ENCODE data around the gene REX1BD. TPM values are rescaled to one million over a fixed set of nuclear protein-coding genes. Genes with fewer than 3 reads are reported as not detected.

REX1BD gene
- total RNA-seq, 1 experiment from 2014 or later, result 61.4 TPM

DNA sequence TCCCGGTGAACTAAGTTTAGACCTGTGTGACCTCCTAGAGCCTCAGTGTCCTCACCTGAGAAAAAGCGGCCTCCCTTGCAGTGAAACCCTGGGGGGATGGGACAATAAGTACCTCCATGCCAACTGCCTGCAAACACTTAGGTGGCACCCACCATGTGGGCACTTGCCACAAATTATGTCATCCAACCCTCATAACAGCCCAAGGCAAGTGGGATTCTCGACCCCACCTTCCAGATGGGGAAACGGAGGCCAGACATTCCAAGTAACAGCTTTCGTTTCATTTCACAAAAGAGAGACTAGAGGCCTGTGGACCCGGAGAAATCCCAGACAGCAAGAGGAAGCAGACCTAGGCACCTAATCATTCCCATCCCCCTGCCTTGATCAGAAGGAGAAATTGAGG is 6.9 kb downstream of the REX1BD start:
- intact Hi-C loops (cut with micrococcal nuclease; ENCODE audit: unreplicated experiment), result loop anchor here (10.0 kb wide), 1 partner anchor 131 kb away; no protein-coding TSS in a partner anchor
- Histone ChIP-seq H3K4me1 (ENCODE audit: insufficient read depth, low read length, poor library complexity, severe bottlenecking) (peaks cover 68% of the 10 kb centered on the region), H3K36me3 (ENCODE audit: insufficient read depth, low read length, poor library complexity, severe bottlenecking) (peaks cover 33% of the 10 kb centered on the region), H3K27me3 (replicated peaks; ENCODE audit: insufficient read depth, low read depth, low read length, poor library complexity) (no peaks in the 10 kb centered on the region), H3K4me3 (ENCODE audit: low read depth, low read length, poor library complexity, severe bottlenecking) (no peak overlapping the region), H3K27ac (ENCODE audit: low read depth, low read length, poor library complexity, severe bottlenecking) (no peak overlapping the region), H3K9me3 (ENCODE audit: low read depth, low read length, poor library complexity, severe bottlenecking) (no peaks in the 10 kb centered on the region)
- TF ChIP-seq CTCF (conservative IDR thresholded peaks at IDR 0.05; ENCODE audit: low read depth, low read length), result no peak
- no peak for TF ChIP-seq EZH2 (IDR thresholded peaks at IDR 0.05; ENCODE audit: borderline replicate concordance, low read depth, low read length, poor library complexity, severe bottlenecking)
- no TSS peak for BruUV-seq (replicated peaks)
- CTCF ChIA-PET, result no interaction called here
- no peak for DNase-seq (ENCODE audit: low spot score)
- POLR2A ChIA-PET (ENCODE audit: low non-redundant PET), result interaction anchor here (0.6 kb wide), 1 partner anchor 728 kb away, joined by 6 read pairs; no protein-coding TSS in a partner anchor

- ChIA-PET CTCF (no interaction called here), POLR2A (ENCODE audit: low non-redundant PET) (no interaction called here)
- peak overlapping the region; percentile 83 for H3K27ac ChIP-seq (ENCODE audit: low read depth, low read length, poor library complexity, severe bottlenecking)
- no peak for DNase-seq (ENCODE audit: low spot score)
- H3K27me3 ChIP-seq (replicated peaks; ENCODE audit: insufficient read depth, low read depth, low read length, poor library complexity), result no peaks in the 10 kb centered on the region
- no peaks in the 10 kb centered on the region for H3K9me3 ChIP-seq (ENCODE audit: low read depth, low read length, poor library complexity, severe bottlenecking)
- peaks cover 58% of the 10 kb centered on the region for H3K4me1 ChIP-seq (ENCODE audit: insufficient read depth, low read length, poor library complexity, severe bottlenecking)
- BruUV-seq (replicated peaks), result no TSS peak
- H3K4me3 ChIP-seq (ENCODE audit: low read depth, low read length, poor library complexity, severe bottlenecking), result no peak overlapping the region
- peaks cover 33% of the 10 kb centered on the region for H3K36me3 ChIP-seq (ENCODE audit: insufficient read depth, low read length, poor library complexity, severe bottlenecking)
- TF ChIP-seq CTCF (conservative IDR thresholded peaks at IDR 0.05; ENCODE audit: low read depth, low read length), result no peak
- TF ChIP-seq EZH2 (IDR thresholded peaks at IDR 0.05; ENCODE audit: borderline replicate concordance, low read depth, low read length, poor library complexity, severe bottlenecking), result no peak
- intact Hi-C loops (cut with micrococcal nuclease; ENCODE audit: unreplicated experiment), result loop anchor here (10.0 kb wide), 1 partner anchor 132 kb away; no protein-coding TSS in a partner anchor
Measured at GRCh38 chr19:18596752-18597157, 8.2 kb downstream of the REX1BD start.

DNA sequence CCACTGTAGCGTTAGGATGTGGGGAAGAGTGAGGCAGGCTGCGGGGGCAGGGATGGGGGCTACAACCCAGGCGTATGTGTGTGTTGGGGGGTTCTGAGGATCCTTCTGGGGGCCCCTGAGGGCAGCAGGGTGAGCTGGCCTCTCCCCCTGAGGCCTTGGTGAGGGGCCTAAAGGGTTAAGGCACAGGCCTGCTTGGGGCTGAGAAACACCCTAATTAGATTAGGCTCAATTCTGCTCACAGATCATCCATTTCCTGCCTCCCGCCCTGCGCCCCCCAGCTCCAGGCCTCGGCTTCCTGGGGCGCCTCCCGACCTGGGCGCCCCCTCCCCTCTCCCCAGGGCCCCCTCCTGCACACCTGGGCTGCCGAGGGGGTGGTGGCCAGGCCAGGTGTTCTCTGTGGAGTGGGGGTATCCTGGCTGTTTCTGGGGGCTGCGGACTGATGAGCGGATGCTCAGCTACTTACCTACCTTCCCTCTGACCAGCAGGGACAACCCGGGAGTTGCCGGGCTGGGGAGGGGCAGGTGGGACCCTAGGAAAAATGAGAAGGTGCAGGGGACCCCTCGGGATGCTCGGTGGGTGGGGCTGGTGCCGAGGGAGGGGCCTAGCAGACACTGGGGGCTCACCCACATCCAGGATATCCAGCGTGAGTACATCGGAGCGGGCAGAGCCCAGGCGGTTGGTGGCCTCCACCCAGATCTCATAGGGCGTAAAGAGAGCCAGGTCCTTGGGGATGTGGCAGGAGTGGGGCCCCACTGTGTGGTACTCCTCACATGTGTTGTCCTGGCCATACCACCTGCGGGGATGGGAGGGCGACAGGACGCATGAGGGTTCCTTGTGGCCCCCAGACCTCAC is 9.4 kb downstream of the REX1BD start:
- TF ChIP-seq CTCF (conservative IDR thresholded peaks at IDR 0.05; ENCODE audit: low read depth, low read length), result no peak
- TF ChIP-seq EZH2 (IDR thresholded peaks at IDR 0.05; ENCODE audit: borderline replicate concordance, low read depth, low read length, poor library complexity, severe bottlenecking), result no peak
- no peaks in the 10 kb centered on the region for H3K9me3 ChIP-seq (ENCODE audit: low read depth, low read length, poor library complexity, severe bottlenecking)
- ChIA-PET POLR2A (ENCODE audit: low non-redundant PET) (no interaction called here), CTCF (interaction anchor here (0.6 kb wide), 1 partner anchor 74 kb away, joined by 3 read pairs; no protein-coding TSS in a partner anchor)
- peaks cover 35% of the 10 kb centered on the region for H3K36me3 ChIP-seq (ENCODE audit: insufficient read depth, low read length, poor library complexity, severe bottlenecking)
- no peak overlapping the region for H3K4me3 ChIP-seq (ENCODE audit: low read depth, low read length, poor library complexity, severe bottlenecking)
- peaks cover 47% of the 10 kb centered on the region for H3K4me1 ChIP-seq (ENCODE audit: insufficient read depth, low read length, poor library complexity, severe bottlenecking)
- DNase-seq (ENCODE audit: low spot score), result peak; percentile 58
- H3K27me3 ChIP-seq (replicated peaks; ENCODE audit: insufficient read depth, low read depth, low read length, poor library complexity), result no peaks in the 10 kb centered on the region
- no TSS peak for BruUV-seq (replicated peaks)
- H3K27ac ChIP-seq (ENCODE audit: low read depth, low read length, poor library complexity, severe bottlenecking), result peak overlapping the region; percentile 83
- intact Hi-C loops (cut with micrococcal nuclease; ENCODE audit: unreplicated experiment), result loop anchor here (10.0 kb wide), 1 partner anchor 133 kb away; no protein-coding TSS in a partner anchor
